ENCODE data around the gene ANKLE2.

DNA sequence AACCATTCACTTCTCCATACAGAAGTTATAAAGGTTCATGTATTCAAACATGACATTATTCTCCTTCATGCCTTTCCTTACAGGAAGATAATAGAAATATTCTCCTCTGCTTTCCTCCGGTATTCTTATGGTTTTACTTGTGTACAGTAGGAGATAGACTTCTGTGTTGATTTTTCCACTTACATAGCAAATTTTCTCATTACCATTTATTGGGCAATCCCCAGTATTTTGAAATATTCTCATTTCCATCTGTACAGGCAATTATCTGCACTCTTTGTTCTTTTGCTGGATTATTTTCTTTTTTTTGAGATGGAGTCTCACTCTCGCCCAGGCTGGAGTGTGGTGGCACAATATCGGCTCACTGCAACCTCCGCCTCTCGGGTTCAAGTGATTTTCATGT lies 63.3 kb downstream of the ANKLE2 start:
- TF ChIP-seq TAF1 (IDR thresholded peaks at IDR 0.05; ENCODE audit: borderline replicate concordance, low read depth, low read length), result no peak
- TF ChIP-seq NFIC (IDR thresholded peaks at IDR 0.05; ENCODE audit: low read depth, low read length), result no peak
- TF ChIP-seq, protein P1, sequence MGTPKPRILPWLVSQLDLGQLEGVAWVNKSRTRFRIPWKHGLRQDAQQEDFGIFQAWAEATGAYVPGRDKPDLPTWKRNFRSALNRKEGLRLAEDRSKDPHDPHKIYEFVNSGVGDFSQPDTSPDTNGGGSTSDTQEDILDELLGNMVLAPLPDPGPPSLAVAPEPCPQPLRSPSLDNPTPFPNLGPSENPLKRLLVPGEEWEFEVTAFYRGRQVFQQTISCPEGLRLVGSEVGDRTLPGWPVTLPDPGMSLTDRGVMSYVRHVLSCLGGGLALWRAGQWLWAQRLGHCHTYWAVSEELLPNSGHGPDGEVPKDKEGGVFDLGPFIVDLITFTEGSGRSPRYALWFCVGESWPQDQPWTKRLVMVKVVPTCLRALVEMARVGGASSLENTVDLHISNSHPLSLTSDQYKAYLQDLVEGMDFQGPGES (IDR thresholded peaks at IDR 0.05), result no peak
- no peak for TF ChIP-seq FOXM1 (IDR thresholded peaks at IDR 0.05; ENCODE audit: low read depth, low read length)
- no peak for TF ChIP-seq EZH2 (IDR thresholded peaks at IDR 0.05; ENCODE audit: borderline replicate concordance, control insufficient read depth, low read depth, low read length)
- TF ChIP-seq SRF (IDR thresholded peaks at IDR 0.05; ENCODE audit: low read depth in 2 of 2, low read length in 2 of 2), result no peak
- no peak for TF ChIP-seq YY1 (IDR thresholded peaks at IDR 0.05; ENCODE audit: low read depth, low read length)
- TF ChIP-seq EP300 (IDR thresholded peaks at IDR 0.05; ENCODE audit: borderline replicate concordance in 1 of 2, control insufficient read depth in 1 of 2, low read depth in 2 of 2, low read length in 2 of 2), result no peak
- TF ChIP-seq POLR2A (IDR thresholded peaks at IDR 0.05; ENCODE audit: low read depth, low read length), result no peak
- TF ChIP-seq, protein P2, sequence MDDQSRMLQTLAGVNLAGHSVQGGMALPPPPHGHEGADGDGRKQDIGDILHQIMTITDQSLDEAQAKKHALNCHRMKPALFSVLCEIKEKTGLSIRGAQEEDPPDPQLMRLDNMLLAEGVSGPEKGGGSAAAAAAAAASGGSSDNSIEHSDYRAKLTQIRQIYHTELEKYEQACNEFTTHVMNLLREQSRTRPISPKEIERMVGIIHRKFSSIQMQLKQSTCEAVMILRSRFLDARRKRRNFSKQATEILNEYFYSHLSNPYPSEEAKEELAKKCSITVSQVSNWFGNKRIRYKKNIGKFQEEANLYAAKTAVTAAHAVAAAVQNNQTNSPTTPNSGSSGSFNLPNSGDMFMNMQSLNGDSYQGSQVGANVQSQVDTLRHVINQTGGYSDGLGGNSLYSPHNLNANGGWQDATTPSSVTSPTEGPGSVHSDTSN (IDR thresholded peaks at IDR 0.05; ENCODE audit: insufficient replicate concordance, low read depth, low read length), result no peak
- no peak for TF ChIP-seq MTA2 (IDR thresholded peaks at IDR 0.05; ENCODE audit: low read depth)
- TF ChIP-seq BRCA1 (IDR thresholded peaks at IDR 0.05; ENCODE audit: low read depth, low read length), result no peak
- TF ChIP-seq, protein P3, sequence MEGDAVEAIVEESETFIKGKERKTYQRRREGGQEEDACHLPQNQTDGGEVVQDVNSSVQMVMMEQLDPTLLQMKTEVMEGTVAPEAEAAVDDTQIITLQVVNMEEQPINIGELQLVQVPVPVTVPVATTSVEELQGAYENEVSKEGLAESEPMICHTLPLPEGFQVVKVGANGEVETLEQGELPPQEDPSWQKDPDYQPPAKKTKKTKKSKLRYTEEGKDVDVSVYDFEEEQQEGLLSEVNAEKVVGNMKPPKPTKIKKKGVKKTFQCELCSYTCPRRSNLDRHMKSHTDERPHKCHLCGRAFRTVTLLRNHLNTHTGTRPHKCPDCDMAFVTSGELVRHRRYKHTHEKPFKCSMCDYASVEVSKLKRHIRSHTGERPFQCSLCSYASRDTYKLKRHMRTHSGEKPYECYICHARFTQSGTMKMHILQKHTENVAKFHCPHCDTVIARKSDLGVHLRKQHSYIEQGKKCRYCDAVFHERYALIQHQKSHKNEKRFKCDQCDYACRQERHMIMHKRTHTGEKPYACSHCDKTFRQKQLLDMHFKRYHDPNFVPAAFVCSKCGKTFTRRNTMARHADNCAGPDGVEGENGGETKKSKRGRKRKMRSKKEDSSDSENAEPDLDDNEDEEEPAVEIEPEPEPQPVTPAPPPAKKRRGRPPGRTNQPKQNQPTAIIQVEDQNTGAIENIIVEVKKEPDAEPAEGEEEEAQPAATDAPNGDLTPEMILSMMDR (IDR thresholded peaks at IDR 0.05 in 2 of 3, conservative IDR thresholded peaks at IDR 0.05 in 1 of 3; ENCODE audit: control insufficient read depth in 2 of 3, extremely low read depth in 1 of 3, insufficient read depth in 1 of 3, low read depth in 3 of 3, low read length in 3 of 3), result no peak
- no peak for TF ChIP-seq MYC (IDR thresholded peaks at IDR 0.05; ENCODE audit: insufficient read depth, insufficient read length, insufficient replicate concordance, low read length, severe bottlenecking)
